GM12878 (cell line): ENCODE data around the gene PIGN. TPM values are rescaled to one million over a fixed set of nuclear protein-coding genes. Genes with fewer than 3 reads are reported as not detected.

ENCODE experiments used
- ATAC-seq: fragments of 200-7000 bp; cut with Tn5 transposase; 3 replicates; pipeline ENCODE4 v1.9.1; 2020; ENCODE audit warnings: mild to moderate bottlenecking, moderate library complexity
- BruUV-seq: library from RNA; stranded (reverse); fragments of 400-500 nt; replicated peaks from 2 replicates; lab custom pipeline; 2021; lab: Mats Ljungman, UMichigan
- CTCF ChIA-PET: fragments of 300-600 bp; sonication (Branson Sonifier 250); formaldehyde crosslinking; extraction: SDS; loops from one replicate; lab custom pipeline; 2021; ENCODE audit warnings: inconsistent platforms; lab: Yijun Ruan, JAX
- POLR2A ChIA-PET: fragments of 350-600 bp; formaldehyde crosslinking; extraction: SDS; loops from one replicate; lab custom pipeline; 2021; ENCODE audit warnings: inconsistent platforms; lab: Charles Lee
- RAD21 ChIA-PET: fragments of 300-600 bp; sonication (Branson Sonifier 250); formaldehyde crosslinking; loops from one replicate; lab custom pipeline; 2023; ENCODE audit warnings: antibody characterized with exemption; ENCODE audit not compliant: unreplicated experiment; lab: Charles Lee
- SMC1A ChIA-PET: fragments of 300-600 bp; sonication (Branson Sonifier 250); formaldehyde crosslinking; loops from one replicate; lab custom pipeline; 2023; ENCODE audit not compliant: unreplicated experiment, uncharacterized antibody; lab: Charles Lee
- DNase-seq: peaks from one replicate; pipeline ENCODE4 v3.0.0-alpha.2; 2011; ENCODE audit warnings: low read depth, low spot score
- FAIRE-seq: peaks from 3 replicates; lab custom pipeline; 2011; peaks lifted over from hg19 to GRCh38; lab: Jason Lieb, UNC
- H2AFZ ChIP-seq: 2 replicates; pipeline ENCODE4 v1.6.0; 2011; ENCODE audit warnings: low read depth, low read length, control low read depth; ENCODE audit not compliant: control insufficient read depth
- H3K27ac ChIP-seq: 2 replicates; pipeline ENCODE4 v1.5.1; 2011; ENCODE audit warnings: control low read depth; ENCODE audit not compliant: control insufficient read depth, insufficient read depth
- H3K27me3 ChIP-seq, 2 experiments: replicated peaks in 1 of 2; 2 replicates each; pipeline versions ENCODE4 v1.6.0 to v1.6.1; 2011; ENCODE audit warnings: low read length in 1 of 2; ENCODE audit not compliant: control insufficient read depth in 2 of 2, insufficient read depth in 2 of 2
- H3K36me3 ChIP-seq, 2 experiments: 2 replicates each; pipeline ENCODE4 v1.5.1; 2011; ENCODE audit warnings: low read length in 1 of 2; ENCODE audit not compliant: control insufficient read depth in 2 of 2, insufficient read depth in 2 of 2
- H3K4me1 ChIP-seq: 2 replicates; pipeline ENCODE4 v1.6.1; 2011; ENCODE audit warnings: mild to moderate bottlenecking, low read length, moderate library complexity, mixed read lengths; ENCODE audit not compliant: control insufficient read depth, insufficient read depth
- H3K4me2 ChIP-seq: 2 replicates; pipeline ENCODE4 v1.6.0; 2011; ENCODE audit warnings: control low read depth; ENCODE audit not compliant: control insufficient read depth, insufficient read depth
- H3K4me3 ChIP-seq: fragments of 200-600 bp; sonication (generic); 2 replicates; pipeline ENCODE4 v1.5.1; 2016
- H3K79me2 ChIP-seq: 2 replicates; pipeline ENCODE4 v1.6.0; 2011; ENCODE audit warnings: low read length; ENCODE audit not compliant: control insufficient read depth, insufficient read depth
- H3K9ac ChIP-seq: 2 replicates; pipeline ENCODE4 v1.8.0; 2011; ENCODE audit warnings: low read length, control low read depth, mixed read lengths; ENCODE audit not compliant: control insufficient read depth, insufficient read depth
- H3K9me3 ChIP-seq: replicated peaks from 3 replicates; pipeline ENCODE4 v1.5.1; 2011; ENCODE audit warnings: mild to moderate bottlenecking, low read length; ENCODE audit not compliant: control insufficient read depth, insufficient read depth
- H4K20me1 ChIP-seq: 2 replicates; pipeline ENCODE4 v1.6.0; 2011; ENCODE audit not compliant: control insufficient read depth, insufficient read depth
- BCL11A ChIP-seq: IDR thresholded peaks from 2 replicates; pipeline ENCODE4 v1.6.1; 2011; ENCODE audit warnings: low read depth, low read length
- CBX3 ChIP-seq: fragments of 200-600 bp; sonication (generic); IDR thresholded peaks from 2 replicates; pipeline ENCODE4 v1.6.1; 2016; ENCODE audit warnings: low read depth, borderline replicate concordance
- CREM ChIP-seq: IDR thresholded peaks from 2 replicates; pipeline ENCODE4 v1.6.1; 2014; ENCODE audit warnings: antibody characterized with exemption, low read depth
- ESRRA ChIP-seq: IDR thresholded peaks from 2 replicates; pipeline ENCODE4 v1.6.1; 2012; ENCODE audit warnings: mild to moderate bottlenecking, low read length, improper control_type of control experiment
- FOS ChIP-seq: IDR thresholded peaks from 3 replicates; pipeline ENCODE4 v1.6.1; 2011; ENCODE audit warnings: borderline replicate concordance; ENCODE audit not compliant: insufficient read length; ENCODE audit errors: extremely low read depth
- HDAC6 ChIP-seq: fragments of 200-600 bp; sonication (generic); IDR thresholded peaks from one replicate; pipeline ENCODE4 v1.8.0; 2017; ENCODE audit warnings: antibody characterized with exemption; ENCODE audit not compliant: unreplicated experiment
- HDGF ChIP-seq: fragments of 450-650 bp; IDR thresholded peaks from 2 replicates; pipeline ENCODE4 v1.6.1; 2016; ENCODE audit warnings: antibody characterized with exemption
- MEF2B ChIP-seq: fragments of 450-650 bp; IDR thresholded peaks from 2 replicates; pipeline ENCODE4 v1.6.1; 2018; ENCODE audit warnings: mild to moderate bottlenecking, moderate library complexity; ENCODE audit not compliant: partially characterized antibody, poor library complexity, severe bottlenecking
- MTA3 ChIP-seq: IDR thresholded peaks from 2 replicates; pipeline ENCODE4 v1.6.1; 2012; ENCODE audit warnings: low read length, inconsistent platforms, borderline replicate concordance
- MYB ChIP-seq: fragments of 150-350 bp; IDR thresholded peaks from 2 replicates; pipeline ENCODE4 v1.6.1; 2014; ENCODE audit warnings: mild to moderate bottlenecking, low read depth, low read length, borderline replicate concordance
- NFXL1 ChIP-seq: fragments of 450-650 bp; IDR thresholded peaks from 2 replicates; pipeline ENCODE4 v1.6.1; 2017; ENCODE audit warnings: antibody characterized with exemption, mild to moderate bottlenecking, borderline replicate concordance
- NFYA ChIP-seq: IDR thresholded peaks from 2 replicates; pipeline ENCODE4 v1.6.1; 2011; ENCODE audit warnings: low read depth, mild to moderate bottlenecking, low read length, improper control_type of control experiment, borderline replicate concordance
- NR2F1 ChIP-seq: fragments of 450-650 bp; conservative IDR thresholded peaks from 2 replicates; pipeline ENCODE4 v1.6.1; 2017; ENCODE audit warnings: mild to moderate bottlenecking
- POLR2AphosphoS2 ChIP-seq: IDR thresholded peaks from 2 replicates; pipeline ENCODE4 v1.6.1; 2011; ENCODE audit warnings: low read depth, mild to moderate bottlenecking, low read length, improper control_type of control experiment, moderate library complexity
- SIN3A ChIP-seq: IDR thresholded peaks from 2 replicates; pipeline ENCODE4 v1.6.1; 2012; ENCODE audit warnings: low read depth, low read length, improper control_type of control experiment
- TCF3 ChIP-seq: IDR thresholded peaks from 2 replicates; pipeline ENCODE4 v1.6.1; 2012; ENCODE audit warnings: low read depth, mild to moderate bottlenecking, low read length, borderline replicate concordance; ENCODE audit not compliant: insufficient read depth
- ZNF384 ChIP-seq: IDR thresholded peaks from 2 replicates; pipeline ENCODE4 v1.6.1; 2012; ENCODE audit warnings: low read depth, mild to moderate bottlenecking, low read length, improper control_type of control experiment, borderline replicate concordance
- WGBS: methylation state at CpG from one replicate; pipeline ENCODE4 v1.1.6; 2016; ENCODE audit warnings: low lambda C conversion rate; ENCODE audit not compliant: insufficient replicate concordance, insufficient coverage; ENCODE audit errors: missing lambda C conversion rate; 5-methylcytosine and 5-hydroxymethylcytosine counted together
- in situ Hi-C: fragments of 300-500 bp; cut with MboI; formaldehyde crosslinking; loops from 9 replicates; pipeline ENCODE4 v1.14.3; 2018; ENCODE audit warnings: mixed read lengths
- intact Hi-C: fragments of 100-400 bp; cut with micrococcal nuclease; formaldehyde crosslinking; loops from one replicate; pipeline ENCODE4 v1.14.2; 2022; ENCODE audit not compliant: unreplicated experiment
- polyA plus RNA-seq, 11 experiments: library from polyadenylated mRNA; depleted of rRNA in 4 of 11; unstranded in 6 of 11; stranded (reverse) in 5 of 11; fragments of >200 nt; fragmentation: Nextera tagmentation in 4 of 11; fragmentation: Illumina TruSeq in 1 of 11; extraction: Ambion mirVana in 4 of 11; extraction: Trizol in 1 of 11; gene quantifications; 1 replicate in 1 of 11; 2 replicates in 10 of 11; pipeline versions ENCODE4 v1.2.1 to v1.2.3, GENCODE V29; 2011 to 2016; ENCODE audit warnings: inconsistent platforms in 2 of 11, missing spikeins in 2 of 11, low read depth in 1 of 11
- total RNA-seq, 4 experiments: library from RNA; depleted of rRNA in 3 of 4; stranded (reverse); fragments of >200 nt in 3 of 4; fragmentation: Illumina TruSeq in 1 of 4; extraction: Trizol in 1 of 4; gene quantifications; 2 replicates each; pipeline versions ENCODE4 v1.2.1 to v1.2.3, GENCODE V29; 2013 to 2021
- TF ChIP-seq, protein P1 (sequence below): IDR thresholded peaks from 2 replicates; pipeline ENCODE4 v1.6.1; 2011; ENCODE audit warnings: borderline replicate concordance, low read depth, mild to moderate bottlenecking, moderate library complexity, mixed read lengths, low read length; ENCODE audit not compliant: insufficient read depth; ENCODE audit errors: extremely low read length
- TF ChIP-seq, protein P2 (sequence below): IDR thresholded peaks from 2 replicates; pipeline ENCODE4 v1.6.1; 2012; ENCODE audit warnings: low read length, inconsistent platforms
- TF ChIP-seq, protein P3 (sequence below): fragments of 450-650 bp; IDR thresholded peaks from 2 replicates; pipeline ENCODE4 v1.6.1; 2017; ENCODE audit warnings: antibody characterized with exemption, mild to moderate bottlenecking, moderate library complexity

The PIGN gene
- total and polyA plus RNA-seq, 10 of the 15 experiments (the other 5 are each of a cell fraction or from before 2014, with no cell fraction given): 6.9 to 25.4 (median 18.7) TPM

DNA sequence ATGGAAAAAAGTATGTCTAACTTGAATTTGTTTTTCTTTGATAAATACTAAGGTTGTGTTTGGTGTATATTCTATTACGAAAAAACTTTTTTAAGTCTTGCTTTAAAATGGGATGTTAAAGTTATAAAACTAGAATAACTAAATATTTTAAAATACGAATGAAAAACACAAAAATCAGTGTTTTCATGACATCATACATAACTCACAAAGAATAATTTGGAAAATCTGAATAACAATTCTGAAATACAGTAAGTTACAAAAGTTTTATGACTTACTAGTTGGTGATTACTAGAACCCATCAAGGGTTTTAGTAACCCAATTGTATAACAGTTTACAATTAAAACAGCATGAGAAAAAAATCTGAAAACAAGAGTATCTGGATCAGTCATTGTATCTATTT, 61.2 kb downstream of the PIGN start (continued):
- TF ChIP-seq, protein P1, sequence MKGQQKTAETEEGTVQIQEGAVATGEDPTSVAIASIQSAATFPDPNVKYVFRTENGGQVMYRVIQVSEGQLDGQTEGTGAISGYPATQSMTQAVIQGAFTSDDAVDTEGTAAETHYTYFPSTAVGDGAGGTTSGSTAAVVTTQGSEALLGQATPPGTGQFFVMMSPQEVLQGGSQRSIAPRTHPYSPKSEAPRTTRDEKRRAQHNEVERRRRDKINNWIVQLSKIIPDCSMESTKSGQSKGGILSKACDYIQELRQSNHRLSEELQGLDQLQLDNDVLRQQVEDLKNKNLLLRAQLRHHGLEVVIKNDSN: no peak
- TF ChIP-seq NR2F1: no peak

DNA sequence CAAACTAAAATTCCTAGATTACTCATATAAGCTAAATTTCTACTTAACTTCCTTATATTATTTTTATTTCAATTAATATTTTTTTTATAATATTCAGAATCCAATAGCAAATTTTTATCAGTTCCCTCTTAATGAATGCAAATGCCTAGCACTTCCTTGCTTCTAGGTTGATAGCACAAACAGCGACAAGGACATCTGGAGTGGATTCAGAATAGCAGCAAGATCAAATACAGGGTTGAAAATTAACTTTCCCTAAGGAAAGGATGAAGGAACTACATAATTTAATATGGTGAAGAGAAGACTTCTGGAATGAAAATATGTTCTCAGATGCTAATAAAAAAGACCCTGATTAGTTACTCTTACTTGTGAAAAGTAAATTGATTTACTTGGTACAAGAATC, 64.5 kb downstream of the PIGN start:
- in situ Hi-C loops: loop anchor here (10.0 kb wide), 1 partner anchor 218 kb away; no protein-coding TSS in a partner anchor
- RAD21 ChIA-PET: no interaction called here
- no peak for FAIRE-seq
- TF ChIP-seq MYB (no peak), NFYA (no peak), CREM (no peak), FOS (no peak), CBX3 (no peak), MEF2B (no peak), MTA3 (no peak), NFXL1 (no peak), HDGF (no peak), HDAC6 (no peak), ESRRA (no peak), POLR2AphosphoS2 (no peak), SIN3A (no peak), BCL11A (no peak), ZNF384 (no peak), TCF3 (no peak)
- TF ChIP-seq, protein P2, sequence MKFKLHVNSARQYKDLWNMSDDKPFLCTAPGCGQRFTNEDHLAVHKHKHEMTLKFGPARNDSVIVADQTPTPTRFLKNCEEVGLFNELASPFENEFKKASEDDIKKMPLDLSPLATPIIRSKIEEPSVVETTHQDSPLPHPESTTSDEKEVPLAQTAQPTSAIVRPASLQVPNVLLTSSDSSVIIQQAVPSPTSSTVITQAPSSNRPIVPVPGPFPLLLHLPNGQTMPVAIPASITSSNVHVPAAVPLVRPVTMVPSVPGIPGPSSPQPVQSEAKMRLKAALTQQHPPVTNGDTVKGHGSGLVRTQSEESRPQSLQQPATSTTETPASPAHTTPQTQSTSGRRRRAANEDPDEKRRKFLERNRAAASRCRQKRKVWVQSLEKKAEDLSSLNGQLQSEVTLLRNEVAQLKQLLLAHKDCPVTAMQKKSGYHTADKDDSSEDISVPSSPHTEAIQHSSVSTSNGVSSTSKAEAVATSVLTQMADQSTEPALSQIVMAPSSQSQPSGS: no peak
- TF ChIP-seq, protein P3, sequence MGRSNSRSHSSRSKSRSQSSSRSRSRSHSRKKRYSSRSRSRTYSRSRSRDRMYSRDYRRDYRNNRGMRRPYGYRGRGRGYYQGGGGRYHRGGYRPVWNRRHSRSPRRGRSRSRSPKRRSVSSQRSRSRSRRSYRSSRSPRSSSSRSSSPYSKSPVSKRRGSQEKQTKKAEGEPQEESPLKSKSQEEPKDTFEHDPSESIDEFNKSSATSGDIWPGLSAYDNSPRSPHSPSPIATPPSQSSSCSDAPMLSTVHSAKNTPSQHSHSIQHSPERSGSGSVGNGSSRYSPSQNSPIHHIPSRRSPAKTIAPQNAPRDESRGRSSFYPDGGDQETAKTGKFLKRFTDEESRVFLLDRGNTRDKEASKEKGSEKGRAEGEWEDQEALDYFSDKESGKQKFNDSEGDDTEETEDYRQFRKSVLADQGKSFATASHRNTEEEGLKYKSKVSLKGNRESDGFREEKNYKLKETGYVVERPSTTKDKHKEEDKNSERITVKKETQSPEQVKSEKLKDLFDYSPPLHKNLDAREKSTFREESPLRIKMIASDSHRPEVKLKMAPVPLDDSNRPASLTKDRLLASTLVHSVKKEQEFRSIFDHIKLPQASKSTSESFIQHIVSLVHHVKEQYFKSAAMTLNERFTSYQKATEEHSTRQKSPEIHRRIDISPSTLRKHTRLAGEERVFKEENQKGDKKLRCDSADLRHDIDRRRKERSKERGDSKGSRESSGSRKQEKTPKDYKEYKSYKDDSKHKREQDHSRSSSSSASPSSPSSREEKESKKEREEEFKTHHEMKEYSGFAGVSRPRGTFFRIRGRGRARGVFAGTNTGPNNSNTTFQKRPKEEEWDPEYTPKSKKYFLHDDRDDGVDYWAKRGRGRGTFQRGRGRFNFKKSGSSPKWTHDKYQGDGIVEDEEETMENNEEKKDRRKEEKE: no peak

More for the DNA sequence above, 64.5 kb downstream of the PIGN start:
- no peaks in the 10 kb centered on the region for H3K36me3 ChIP-seq
- H3K27ac ChIP-seq: no peak overlapping the region
- CTCF ChIA-PET: interaction anchor here (1.1 to 1.7 kb wide), 2 partner anchors 9 to 88 kb away, joined by 3 to 11 read pairs; no protein-coding TSS in a partner anchor
- H4K20me1 ChIP-seq: no peaks in the 10 kb centered on the region
- BruUV-seq: no TSS peak
- DNase-seq: no peak
- no peak overlapping the region for H2AFZ ChIP-seq
- WGBS: 94% methylated on average over 1 of the region's 1 CpG
- ATAC-seq: no peak
- SMC1A ChIA-PET: no interaction called here
- H3K4me2 ChIP-seq: no peak overlapping the region
- H3K9me3 ChIP-seq: no peaks in the 10 kb centered on the region
- H3K79me2 ChIP-seq: no peaks in the 10 kb centered on the region
- H3K4me1 ChIP-seq: no peaks in the 10 kb centered on the region
- no peaks in the 10 kb centered on the region for H3K27me3 ChIP-seq
- POLR2A ChIA-PET: no interaction called here
- intact Hi-C loops: no loop called here
- no peak overlapping the region for H3K4me3 ChIP-seq
- no peak overlapping the region for H3K9ac ChIP-seq
